Hematopoietic multipotent progenitor cell treated with erythropoietin and hydrocortisone succinate and interleukin-3 and kit ligand, for 4 days (in vitro differentiated cells): ENCODE results near the gene OCA2.
"Not testable (repeated sequence)": the region's sequence is repeated elsewhere in the genome, so short reads cannot be mapped to it uniquely, and the experiment has no call there.

Source experiments
- DNase-seq: peaks from one replicate; pipeline ENCODE4 v3.0.0-alpha.2; 2015

Gene OCA2

DNA sequence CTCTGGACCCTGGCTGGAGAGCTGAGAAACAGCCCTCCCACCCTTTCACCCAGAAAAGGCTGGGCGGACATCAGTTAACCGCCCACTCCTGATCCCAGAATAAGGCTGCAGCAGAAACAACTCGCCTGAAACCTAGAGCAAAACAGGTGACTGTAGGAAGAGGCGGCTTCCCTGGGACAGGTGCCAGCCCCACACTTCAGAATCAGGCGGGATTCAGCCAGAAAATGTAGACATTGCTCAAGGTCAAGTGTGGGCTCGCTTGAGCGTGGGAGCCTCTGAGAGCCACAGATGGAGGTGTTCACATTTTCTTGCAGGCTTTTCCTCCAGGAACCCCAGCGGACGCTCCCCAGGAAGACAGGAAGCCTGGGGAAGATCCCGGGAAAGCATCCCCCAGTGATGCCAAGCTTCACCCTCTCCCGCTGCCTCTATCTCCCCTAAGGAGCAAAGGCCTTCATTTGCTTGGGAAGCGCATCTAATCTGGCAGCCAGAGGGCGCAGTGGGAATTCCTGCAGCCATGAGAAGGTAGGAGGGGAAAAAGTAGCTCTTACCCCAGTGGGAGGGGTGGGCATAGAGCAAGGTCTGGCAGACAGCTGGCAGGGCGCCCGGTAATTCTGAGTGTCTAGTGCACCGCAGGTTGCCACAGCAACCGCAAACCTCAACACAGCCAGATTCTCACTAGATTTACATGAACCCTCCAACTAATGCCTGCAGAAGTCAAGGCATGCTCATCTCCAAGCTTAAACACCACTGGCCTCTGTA lies 77.7 kb downstream of the OCA2 start:
- peak; percentile 88 for DNase-seq

GRCh38 chr15:28020644-28021043 lies 78.5 kb downstream of the OCA2 start:
- DNase-seq, result no peak

GRCh38 chr15:28019594-28020309 lies 79.4 kb downstream of the OCA2 start:
- no peak for DNase-seq

DNA sequence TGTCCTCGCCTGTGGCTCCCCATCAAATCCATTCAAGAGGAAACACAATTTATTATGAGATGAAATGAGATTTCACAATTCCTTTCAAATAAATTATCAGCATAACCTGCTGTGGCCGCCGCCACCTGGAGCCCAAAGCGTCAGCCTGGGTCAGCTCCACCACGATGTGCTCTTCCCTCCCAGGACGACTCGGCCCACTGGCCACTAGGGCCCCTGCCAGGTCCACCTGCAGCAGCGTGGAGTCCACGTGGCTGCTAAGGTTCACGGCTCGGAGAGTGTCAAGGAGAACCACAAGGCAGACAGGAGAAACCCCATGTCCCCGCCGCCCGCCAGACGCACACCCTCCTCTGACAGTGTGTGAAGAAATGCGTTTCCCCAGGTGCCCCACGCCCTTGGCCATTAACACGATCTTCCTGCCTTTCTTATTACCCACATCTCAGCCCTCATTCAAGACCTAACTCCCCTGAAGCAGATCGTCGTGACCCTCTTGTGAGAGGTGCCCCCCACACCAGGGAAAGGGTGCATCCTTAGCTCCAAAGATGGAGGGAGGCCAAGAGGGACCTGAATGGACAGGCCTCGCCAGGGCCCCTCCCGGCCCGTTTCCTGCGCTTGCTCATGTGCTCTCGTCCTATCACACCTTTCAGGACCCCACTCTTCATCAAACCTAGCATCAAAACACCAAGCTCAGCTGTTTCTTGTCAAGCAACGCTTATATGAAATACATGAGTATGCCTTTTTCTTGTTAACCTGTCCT lies 80.6 kb downstream of the OCA2 start:
- no peak for DNase-seq

DNA sequence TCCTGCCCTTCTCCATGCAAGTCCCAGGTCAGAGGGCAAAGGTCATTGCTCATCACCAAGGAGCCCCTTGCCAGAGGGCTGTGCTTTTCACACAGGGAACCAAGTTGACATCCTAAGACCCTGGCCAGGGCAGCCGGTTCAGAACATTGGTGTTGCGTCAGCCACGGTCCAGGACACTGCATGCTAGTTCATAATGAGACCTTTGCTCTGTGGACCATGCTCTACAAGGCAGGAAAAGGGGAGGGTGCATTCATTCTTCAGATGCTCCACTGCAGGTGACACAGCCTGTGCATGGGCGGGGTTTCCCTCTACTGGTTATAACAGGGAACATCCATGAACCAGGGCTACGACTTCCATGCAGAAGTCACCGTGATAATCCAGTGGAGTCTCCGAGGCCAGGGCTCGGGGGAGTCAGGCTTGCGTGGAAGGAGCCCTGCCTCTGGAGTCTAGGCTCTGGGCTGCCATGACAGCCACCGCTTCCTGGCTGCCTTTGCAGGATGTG lies 81.6 kb downstream of the OCA2 start:
- peak; percentile 4 for DNase-seq

GRCh38 chr15:28015855-28016254 lies 83.3 kb downstream of the OCA2 start:
- no peak for DNase-seq

DNA sequence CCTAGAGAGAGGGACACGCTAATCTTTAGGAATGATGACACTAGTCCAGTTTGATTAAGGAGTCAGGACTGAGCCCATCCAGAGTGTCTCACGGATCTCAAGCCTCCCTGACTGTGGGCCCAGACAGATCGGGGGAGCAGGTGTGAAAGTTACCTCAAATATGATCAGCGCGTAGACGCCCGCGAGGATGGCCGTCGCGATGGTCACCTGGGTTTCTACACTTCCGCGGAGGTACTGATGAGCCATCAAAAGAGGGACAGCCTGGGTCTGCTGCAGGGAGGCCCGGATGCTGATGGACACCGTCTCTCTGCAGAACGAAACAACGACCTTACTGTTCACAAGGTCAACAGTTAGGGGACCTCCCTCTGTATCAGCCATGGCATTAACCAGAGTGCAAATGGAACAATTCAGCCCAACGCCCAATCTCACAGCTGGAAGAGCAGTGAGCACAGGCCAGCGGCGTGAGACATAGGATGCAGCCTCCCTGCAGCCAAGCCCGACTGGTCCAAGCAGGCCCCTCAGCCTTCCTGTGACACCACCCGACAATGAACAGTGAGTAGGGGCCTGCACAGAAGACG lies 84.4 kb downstream of the OCA2 start:
- DNase-seq, result no peak

DNA sequence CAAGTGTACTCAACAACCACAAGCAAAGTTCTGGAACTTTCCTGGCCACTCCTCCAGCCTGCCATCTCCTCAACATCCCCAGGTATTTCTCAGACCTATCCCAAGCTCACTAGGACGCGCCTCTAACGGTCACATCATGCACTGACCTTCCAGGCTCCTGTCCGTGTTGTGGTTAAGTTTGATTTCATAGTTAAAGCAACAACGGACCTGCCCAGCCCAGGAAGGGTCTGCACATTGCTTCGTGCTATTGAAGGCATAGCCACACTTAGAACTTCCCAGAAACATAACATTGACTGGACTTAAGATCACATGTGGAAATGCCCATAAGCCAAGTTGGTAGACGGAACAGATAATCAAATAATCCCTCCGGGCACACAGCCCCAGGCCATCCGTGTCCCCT lies 85.1 kb downstream of the OCA2 start:
- no peak for DNase-seq

DNA sequence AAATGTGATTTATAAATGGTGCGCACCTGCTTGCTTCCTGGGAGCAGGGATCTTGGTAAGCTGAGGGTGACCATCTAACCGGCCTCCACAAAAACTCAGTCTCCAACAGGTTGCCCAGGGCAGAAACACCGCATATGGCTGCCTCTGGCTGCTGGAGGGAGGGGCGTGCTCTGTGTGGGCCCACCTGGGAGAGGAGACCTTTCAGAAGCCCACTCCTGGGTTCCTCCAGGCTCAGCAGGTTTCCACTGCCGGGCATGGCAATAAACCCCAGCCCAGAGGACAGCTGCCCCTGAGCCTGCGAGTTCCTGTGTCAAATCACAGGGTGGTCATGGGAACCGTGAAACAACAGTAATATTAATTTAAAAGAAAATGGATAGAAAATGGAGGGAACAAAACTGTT lies 85.6 kb downstream of the OCA2 start:
- no peak for DNase-seq

DNA sequence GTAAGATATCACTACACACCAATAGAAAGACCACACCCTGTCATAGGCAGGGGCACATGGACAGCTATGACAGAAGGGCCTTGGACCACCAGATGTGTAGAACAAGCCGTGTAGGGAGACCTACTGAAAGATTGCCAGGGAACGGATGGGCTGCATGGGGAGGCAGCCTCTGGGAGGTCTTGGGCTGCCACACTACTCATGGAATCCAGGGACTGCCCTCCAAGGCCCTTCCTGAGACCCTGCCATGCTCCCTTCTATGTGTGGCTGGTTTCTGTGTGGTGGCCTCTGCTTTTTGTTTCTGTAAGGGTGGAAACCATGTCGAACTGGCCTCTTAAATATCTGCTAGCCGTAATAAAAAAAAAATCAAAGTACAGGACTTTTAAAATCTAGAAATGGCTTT lies 86.9 kb downstream of the OCA2 start:
- no peak for DNase-seq

DNA sequence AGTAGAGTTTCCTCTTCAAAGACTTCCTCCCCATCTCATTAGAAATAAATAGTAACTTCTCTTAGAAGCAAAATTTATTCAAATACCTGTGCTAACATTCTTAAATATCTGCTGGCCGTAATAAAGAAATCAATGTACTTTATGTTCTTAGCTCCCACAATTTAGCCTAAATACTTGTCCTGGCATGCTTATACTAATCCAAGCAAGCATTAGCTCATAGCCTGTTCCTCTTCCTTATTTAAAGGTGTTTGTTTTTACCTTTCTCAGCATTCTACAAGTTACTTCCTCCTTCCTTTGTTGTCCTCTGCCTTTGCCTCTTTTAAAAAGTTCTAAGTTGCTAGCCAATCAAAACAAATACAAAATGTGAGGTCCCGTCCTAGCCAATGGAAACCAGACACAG lies 90.9 kb downstream of the OCA2 start:
- not testable (repeated sequence) for DNase-seq

GRCh38 chr15:28006116-28006905 lies 92.8 kb downstream of the OCA2 start:
- DNase-seq, result no peak

GRCh38 chr15:28005004-28005527 lies 94.0 kb downstream of the OCA2 start:
- no peak for DNase-seq

- no peak for DNase-seq
These were observed 94.7 kb downstream of the OCA2 start for GRCh38 chr15:28004143-28005003.

DNA sequence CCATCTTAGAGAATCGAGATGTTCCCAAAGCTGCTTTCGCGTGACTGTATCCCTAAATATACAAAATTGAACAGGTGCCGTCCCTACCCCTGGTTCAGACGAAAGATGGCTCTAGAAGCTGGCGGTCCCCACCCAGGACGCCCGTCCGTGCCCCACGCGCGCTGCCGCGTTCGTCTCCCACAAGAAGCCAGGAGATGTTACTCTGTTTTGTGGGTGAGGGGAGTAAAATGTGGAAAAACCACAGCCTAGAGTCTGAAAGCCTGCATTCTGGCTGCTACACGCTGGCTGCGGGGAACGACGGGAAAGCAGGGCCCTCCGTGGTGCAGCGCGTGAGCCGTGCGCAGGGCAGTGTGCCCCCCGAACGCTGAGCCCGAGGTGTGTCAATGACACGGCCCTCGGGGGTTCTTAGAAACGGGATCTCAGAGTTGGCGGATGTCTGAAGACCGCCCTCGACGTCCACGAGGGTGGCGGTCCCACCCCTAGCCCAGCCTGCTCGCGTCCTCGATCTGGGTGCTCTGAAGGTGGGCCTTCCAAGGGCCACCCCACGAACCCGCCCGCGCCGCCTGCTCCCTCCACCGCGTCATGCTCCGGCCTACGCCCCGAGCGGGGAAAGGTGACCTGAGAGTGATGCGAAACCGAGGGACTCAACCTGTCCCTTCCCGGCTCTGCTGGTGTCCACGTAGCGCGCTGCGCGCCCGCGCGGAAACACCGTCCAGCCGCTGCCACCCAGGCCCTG lies 95.6 kb downstream of the OCA2 start:
- DNase-seq, result no peak

DNA sequence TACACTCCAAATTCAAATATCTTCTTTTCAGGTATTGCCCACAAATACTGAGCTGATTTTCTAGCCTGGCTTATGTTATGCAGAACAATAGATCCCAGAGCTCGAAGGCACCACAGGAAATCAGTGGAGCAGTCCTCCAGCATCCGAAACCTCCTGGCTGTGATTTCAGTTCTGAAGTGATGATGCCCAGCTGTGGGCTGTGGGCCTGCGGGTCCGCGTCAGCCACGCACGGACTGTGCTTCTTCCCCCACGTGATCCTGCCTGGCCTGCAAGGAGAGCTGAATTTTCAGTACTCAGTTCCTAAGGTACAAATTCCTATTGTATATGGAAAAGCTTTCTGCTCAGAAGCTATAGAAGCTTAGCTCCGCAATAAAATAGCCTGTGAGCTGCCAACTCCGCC lies 96.2 kb downstream of the OCA2 start:
- no peak for DNase-seq

- no peak for DNase-seq
These were observed 96.8 kb downstream of the OCA2 start for GRCh38 chr15:28002136-28002861.

DNA sequence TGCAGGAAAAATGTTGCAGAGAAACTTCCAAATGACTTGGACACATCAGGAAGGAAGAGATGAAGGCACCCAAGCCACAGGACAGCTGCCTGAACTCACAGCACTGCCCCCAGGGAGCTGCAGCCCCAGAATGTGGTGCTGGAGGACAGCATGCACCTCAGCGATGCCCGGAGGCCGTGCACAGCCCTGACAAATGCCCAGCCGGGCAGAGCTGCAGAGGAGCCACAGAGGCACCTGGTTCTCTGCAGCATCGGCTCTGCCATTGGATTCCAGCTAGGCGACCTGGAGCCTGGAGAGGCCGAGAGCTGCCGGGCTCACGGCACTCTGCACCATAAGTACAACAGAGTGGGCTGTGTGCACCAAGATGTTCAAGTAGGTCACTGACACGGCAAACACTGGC lies 97.5 kb downstream of the OCA2 start:
- DNase-seq, result no peak

- DNase-seq, result no peak
These were observed 104.9 kb downstream of the OCA2 start for GRCh38 chr15:27993996-27994780.
